C4-2B (cell line): ENCODE measurements around the gene PHF24.
"Not testable (repeated sequence)": the region's sequence is repeated elsewhere in the genome, so short reads cannot be mapped to it uniquely, and the experiment has no call there.

Source experiments
- H3K27ac ChIP-seq: fragments of 450-650 bp; 2 replicates; pipeline ENCODE4 v1.5.1; 2017
- CTCF ChIP-seq: fragments of 450-650 bp; conservative IDR thresholded peaks from 2 replicates; pipeline ENCODE4 v1.5.1; 2017; ENCODE audit warnings: mild to moderate bottlenecking
- ZFX ChIP-seq: fragments of 450-650 bp; IDR thresholded peaks from 2 replicates; pipeline ENCODE4 v1.6.1; 2017

PHF24 gene

GRCh38 chr9:35001285-35001677 lies 43.2 kb downstream of the PHF24 start:
- TF ChIP-seq ZFX (no peak), CTCF (no peak)
- no peak overlapping the region for H3K27ac ChIP-seq

DNA sequence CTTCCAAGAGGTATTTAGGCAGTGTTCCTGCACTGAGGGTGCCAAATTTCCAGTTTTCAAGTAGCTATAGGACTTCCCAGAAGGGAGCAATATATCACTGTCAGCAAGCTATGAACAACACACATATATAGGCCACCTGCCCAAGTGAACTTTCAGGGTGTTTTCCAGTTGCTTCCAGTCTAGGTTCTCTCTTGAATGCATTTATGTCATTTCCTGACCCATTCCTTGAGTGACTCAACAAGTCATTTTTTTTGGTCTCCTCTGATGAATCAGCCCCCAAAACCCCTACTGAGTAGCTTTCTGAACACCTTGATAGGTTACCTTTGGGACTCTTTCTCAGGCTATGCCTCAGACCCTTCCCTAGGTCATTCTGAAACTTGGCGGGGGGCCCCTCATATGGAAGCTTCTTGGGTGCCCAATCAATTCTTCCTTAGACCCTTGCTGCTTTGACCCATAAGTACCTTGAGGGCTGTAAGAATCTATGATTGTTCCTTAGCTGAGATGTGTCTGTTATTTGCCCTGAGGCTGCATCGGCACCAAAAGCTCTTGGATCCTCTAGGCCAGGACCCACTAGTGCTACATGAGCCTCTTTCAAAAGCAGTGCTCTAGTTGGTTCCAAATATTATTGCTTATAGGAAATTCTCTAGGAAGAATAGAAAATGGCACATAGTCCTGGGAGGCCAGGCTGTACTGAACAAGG lies 43.9 kb downstream of the PHF24 start:
- TF ChIP-seq CTCF (no peak), ZFX (no peak)
- H3K27ac ChIP-seq: no peak overlapping the region

- H3K27ac ChIP-seq: no peak overlapping the region
- TF ChIP-seq CTCF (no peak), ZFX (no peak)
Measured at GRCh38 chr9:35002623-35003022, 44.5 kb downstream of the PHF24 start.

- H3K27ac ChIP-seq: not testable (repeated sequence)
Measured at GRCh38 chr9:35004299-35004698, 46.2 kb downstream of the PHF24 start.

GRCh38 chr9:35010351-35010958 lies 52.4 kb downstream of the PHF24 start:
- no peak overlapping the region for H3K27ac ChIP-seq
- TF ChIP-seq ZFX: no peak
- TF ChIP-seq CTCF: no peak

GRCh38 chr9:35014517-35014916 lies 56.4 kb downstream of the PHF24 start:
- TF ChIP-seq ZFX (no peak), CTCF (no peak)
- H3K27ac ChIP-seq: no peak overlapping the region

- not testable (repeated sequence) for H3K27ac ChIP-seq
Measured at GRCh38 chr9:35023443-35023842, 65.4 kb downstream of the PHF24 start.

DNA sequence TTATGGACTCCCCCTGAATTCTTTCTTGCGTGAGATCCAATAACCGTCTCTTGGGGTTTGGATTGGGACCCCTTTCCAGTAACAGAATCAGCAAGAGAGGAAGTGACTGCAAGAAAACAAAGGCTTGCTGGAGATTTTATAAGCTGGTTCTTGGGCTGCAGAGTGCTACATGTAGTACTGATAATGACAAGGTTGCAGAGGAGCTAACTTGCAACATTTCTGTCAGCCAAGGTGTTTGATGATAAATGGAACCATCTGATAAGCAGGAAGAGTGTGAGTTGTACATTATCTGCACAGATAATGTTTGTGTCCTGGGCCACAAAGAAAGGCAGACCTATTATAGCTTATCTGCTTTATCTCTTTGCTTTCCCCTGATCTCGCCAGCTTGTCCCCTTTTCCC lies 68.6 kb downstream of the PHF24 start:
- TF ChIP-seq CTCF (no peak), ZFX (no peak)
- no peak overlapping the region for H3K27ac ChIP-seq
